Mucosa of stomach (tissue), 1 donor: ENCODE measurements around the gene EFHD1.

ENCODE experiments used
- H3K27me3 ChIP-seq: one replicate; pipeline ENCODE4 v1.7.0; 2013; ENCODE audit warnings: mild to moderate bottlenecking, low read length; ENCODE audit not compliant: control insufficient read depth, insufficient read depth
- H3K36me3 ChIP-seq: one replicate; pipeline ENCODE4 v1.7.0; 2013; ENCODE audit warnings: low read length; ENCODE audit not compliant: control insufficient read depth, insufficient read depth
- H3K4me1 ChIP-seq: one replicate; pipeline ENCODE4 v1.7.0; 2013; ENCODE audit warnings: mild to moderate bottlenecking, low read length; ENCODE audit not compliant: control insufficient read depth, insufficient read depth
- H3K4me3 ChIP-seq: one replicate; pipeline ENCODE4 v1.7.0; 2013; ENCODE audit warnings: low read length
- H3K9ac ChIP-seq: one replicate; pipeline ENCODE4 v1.7.0; 2013; ENCODE audit warnings: mild to moderate bottlenecking, low read length, moderate library complexity
- H3K9me3 ChIP-seq: one replicate; pipeline ENCODE4 v1.7.0; 2013; ENCODE audit warnings: mild to moderate bottlenecking, low read length, moderate library complexity; ENCODE audit not compliant: control insufficient read depth
- donor health status: Pancreatic carcinoma.

EFHD1 gene

DNA sequence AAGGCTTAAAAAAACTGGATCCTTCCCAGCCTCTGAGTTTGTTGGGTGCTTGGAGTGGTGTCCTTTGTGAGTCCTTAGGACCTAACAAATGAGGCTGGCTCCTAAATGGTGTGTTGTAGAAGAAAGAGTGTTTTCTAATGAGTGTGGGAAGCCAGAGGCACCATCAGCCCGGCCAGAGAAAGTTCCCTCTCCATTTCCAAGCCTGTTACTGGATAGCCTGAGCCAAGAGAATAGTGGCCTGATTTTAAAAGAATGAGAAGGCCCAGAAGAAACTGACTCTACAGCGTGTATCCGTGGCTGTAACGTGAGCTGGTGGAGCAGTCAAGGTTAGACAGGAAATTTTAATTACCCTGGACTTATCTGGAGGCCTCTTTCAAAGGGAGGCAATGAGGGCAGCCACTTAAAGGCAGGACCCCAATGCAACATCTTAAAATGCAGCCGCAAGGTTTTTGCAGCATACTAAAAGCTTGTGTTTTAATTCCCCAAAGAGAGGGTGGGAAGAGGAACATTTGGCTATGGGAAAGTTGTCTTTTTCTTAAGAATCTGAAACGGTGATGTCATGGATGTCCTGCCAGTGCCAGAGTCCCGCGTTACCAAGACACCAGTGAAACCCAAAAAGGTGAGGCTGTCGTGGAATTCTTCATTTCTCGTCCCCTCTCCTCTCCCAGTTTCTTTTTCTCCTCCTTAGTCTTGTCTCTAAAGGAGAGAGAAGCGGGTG is 4.6 kb downstream of the EFHD1 start:
- Histone ChIP-seq H3K36me3 (no peaks in the 10 kb centered on the region), H3K4me1 (peaks cover 4% of the 10 kb centered on the region), H3K4me3 (no peak overlapping the region), H3K27me3 (peaks cover 28% of the 10 kb centered on the region), H3K9ac (no peak overlapping the region), H3K9me3 (no peaks in the 10 kb centered on the region)

DNA sequence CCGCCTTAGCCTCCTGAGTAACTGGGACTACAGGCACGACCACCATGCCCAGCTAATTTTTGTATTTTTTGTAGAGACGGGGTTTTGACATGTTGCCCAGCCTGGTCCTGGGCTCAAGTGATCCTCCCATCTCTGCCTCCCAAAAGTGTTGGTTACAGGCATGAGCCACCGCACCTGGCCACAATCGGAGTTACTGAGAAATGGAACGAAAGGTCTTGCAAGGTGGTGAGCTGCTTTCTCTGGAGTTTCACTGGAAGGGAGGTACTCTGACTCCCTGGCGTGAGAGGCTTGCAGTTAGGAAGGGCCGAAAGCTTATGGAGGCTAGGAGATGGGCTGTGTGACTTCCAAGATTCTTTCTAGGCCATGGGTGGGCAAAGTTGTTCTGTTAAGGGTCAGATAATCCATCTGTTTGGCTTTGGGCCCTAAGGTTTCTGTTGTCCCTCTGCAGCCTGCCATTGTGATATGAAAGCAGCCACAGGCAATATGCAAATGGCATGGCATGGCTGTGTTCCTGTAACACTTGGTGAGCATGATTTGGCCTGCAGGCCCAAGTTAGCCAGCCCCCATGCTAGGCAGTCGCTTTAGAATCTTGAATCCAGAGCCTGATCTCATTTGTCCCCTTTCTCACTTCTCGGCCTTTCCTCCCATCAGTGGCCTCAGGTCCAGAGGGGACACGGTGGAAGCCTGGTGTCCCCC is 7.9 kb downstream of the EFHD1 start:
- Histone ChIP-seq H3K4me3 (no peak overlapping the region), H3K9ac (no peak overlapping the region), H3K36me3 (no peaks in the 10 kb centered on the region), H3K4me1 (no peaks in the 10 kb centered on the region), H3K27me3 (peaks cover 3% of the 10 kb centered on the region), H3K9me3 (no peaks in the 10 kb centered on the region)

DNA sequence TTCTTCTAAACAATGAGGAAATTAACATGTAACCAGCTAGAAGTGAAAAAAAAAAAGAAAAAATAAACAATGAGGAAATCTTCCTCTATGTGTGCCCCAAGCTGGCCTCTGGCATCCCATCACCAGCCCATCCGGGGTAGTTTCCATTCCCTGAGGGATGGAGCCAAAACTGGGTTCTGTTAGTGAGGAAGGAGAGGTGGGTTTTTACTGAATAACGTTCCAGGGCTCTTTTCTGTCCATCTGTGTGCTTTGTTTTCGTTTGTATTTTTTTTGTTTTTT is 9.7 kb downstream of the EFHD1 start:
- no peak overlapping the region for H3K4me3 ChIP-seq
- no peak overlapping the region for H3K9ac ChIP-seq
- H3K27me3 ChIP-seq, result peaks cover 3% of the 10 kb centered on the region
- no peaks in the 10 kb centered on the region for H3K9me3 ChIP-seq
- H3K36me3 ChIP-seq, result no peaks in the 10 kb centered on the region
- H3K4me1 ChIP-seq, result no peaks in the 10 kb centered on the region

GRCh38 chr2:232643813-232644347 is 10.5 kb downstream of the EFHD1 start:
- Histone ChIP-seq H3K4me1 (no peaks in the 10 kb centered on the region), H3K36me3 (no peaks in the 10 kb centered on the region), H3K9me3 (no peaks in the 10 kb centered on the region), H3K9ac (no peak overlapping the region), H3K27me3 (no peaks in the 10 kb centered on the region), H3K4me3 (no peak overlapping the region)

- no peaks in the 10 kb centered on the region for H3K36me3 ChIP-seq
- no peaks in the 10 kb centered on the region for H3K4me1 ChIP-seq
- H3K4me3 ChIP-seq, result no peak overlapping the region
- no peak overlapping the region for H3K9ac ChIP-seq
- no peaks in the 10 kb centered on the region for H3K9me3 ChIP-seq
- no peaks in the 10 kb centered on the region for H3K27me3 ChIP-seq
Measured at GRCh38 chr2:232645061-232645460, 11.7 kb downstream of the EFHD1 start.

GRCh38 chr2:232646726-232647125 is 13.3 kb downstream of the EFHD1 start:
- Histone ChIP-seq H3K9me3 (no peaks in the 10 kb centered on the region), H3K9ac (no peak overlapping the region), H3K4me1 (no peaks in the 10 kb centered on the region), H3K27me3 (peaks cover 3% of the 10 kb centered on the region), H3K4me3 (no peak overlapping the region), H3K36me3 (no peaks in the 10 kb centered on the region)

GRCh38 chr2:232647261-232647660 is 13.9 kb downstream of the EFHD1 start:
- no peak overlapping the region for H3K4me3 ChIP-seq
- no peaks in the 10 kb centered on the region for H3K36me3 ChIP-seq
- H3K9me3 ChIP-seq, result no peaks in the 10 kb centered on the region
- H3K4me1 ChIP-seq, result no peaks in the 10 kb centered on the region
- no peak overlapping the region for H3K9ac ChIP-seq
- H3K27me3 ChIP-seq, result peaks cover 3% of the 10 kb centered on the region

DNA sequence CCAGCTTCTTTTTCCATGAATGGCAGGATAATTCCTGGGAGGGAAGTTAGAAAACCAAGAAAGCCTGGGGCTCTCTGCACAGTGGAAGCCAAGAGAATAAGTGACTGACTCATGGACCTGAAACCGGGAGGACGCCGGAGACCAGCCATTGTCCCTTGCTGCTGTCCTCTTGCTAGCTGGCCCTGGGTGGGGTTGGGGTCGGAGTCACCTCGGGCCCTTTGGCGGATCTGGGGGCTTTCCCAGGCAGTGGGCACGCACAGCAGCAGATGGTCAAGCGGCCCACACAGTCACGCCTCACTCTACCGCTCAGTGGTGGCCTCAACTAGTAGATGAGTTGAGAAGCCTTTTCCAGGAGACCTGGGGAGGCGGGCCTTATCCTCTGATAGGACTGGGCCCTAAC is 15.6 kb downstream of the EFHD1 start:
- Histone ChIP-seq H3K27me3 (peaks cover 3% of the 10 kb centered on the region), H3K9me3 (no peaks in the 10 kb centered on the region), H3K9ac (no peak overlapping the region), H3K4me1 (no peaks in the 10 kb centered on the region), H3K4me3 (no peak overlapping the region), H3K36me3 (no peaks in the 10 kb centered on the region)

GRCh38 chr2:232652505-232652851 is 19.1 kb downstream of the EFHD1 start:
- H3K4me1 ChIP-seq, result no peaks in the 10 kb centered on the region
- no peaks in the 10 kb centered on the region for H3K9me3 ChIP-seq
- H3K27me3 ChIP-seq, result peaks cover 3% of the 10 kb centered on the region
- H3K9ac ChIP-seq, result no peak overlapping the region
- no peaks in the 10 kb centered on the region for H3K36me3 ChIP-seq
- H3K4me3 ChIP-seq, result no peak overlapping the region

- Histone ChIP-seq H3K4me1 (no peaks in the 10 kb centered on the region), H3K9me3 (no peaks in the 10 kb centered on the region), H3K36me3 (no peaks in the 10 kb centered on the region), H3K9ac (no peak overlapping the region), H3K4me3 (no peak overlapping the region), H3K27me3 (peaks cover 3% of the 10 kb centered on the region)
Measured at GRCh38 chr2:232653441-232653840, 20.0 kb downstream of the EFHD1 start.

- Histone ChIP-seq H3K9me3 (no peaks in the 10 kb centered on the region), H3K4me3 (no peak overlapping the region), H3K9ac (no peak overlapping the region), H3K27me3 (peaks cover 3% of the 10 kb centered on the region), H3K36me3 (no peaks in the 10 kb centered on the region), H3K4me1 (no peaks in the 10 kb centered on the region)
Measured at GRCh38 chr2:232655392-232655791, 22.0 kb downstream of the EFHD1 start.

DNA sequence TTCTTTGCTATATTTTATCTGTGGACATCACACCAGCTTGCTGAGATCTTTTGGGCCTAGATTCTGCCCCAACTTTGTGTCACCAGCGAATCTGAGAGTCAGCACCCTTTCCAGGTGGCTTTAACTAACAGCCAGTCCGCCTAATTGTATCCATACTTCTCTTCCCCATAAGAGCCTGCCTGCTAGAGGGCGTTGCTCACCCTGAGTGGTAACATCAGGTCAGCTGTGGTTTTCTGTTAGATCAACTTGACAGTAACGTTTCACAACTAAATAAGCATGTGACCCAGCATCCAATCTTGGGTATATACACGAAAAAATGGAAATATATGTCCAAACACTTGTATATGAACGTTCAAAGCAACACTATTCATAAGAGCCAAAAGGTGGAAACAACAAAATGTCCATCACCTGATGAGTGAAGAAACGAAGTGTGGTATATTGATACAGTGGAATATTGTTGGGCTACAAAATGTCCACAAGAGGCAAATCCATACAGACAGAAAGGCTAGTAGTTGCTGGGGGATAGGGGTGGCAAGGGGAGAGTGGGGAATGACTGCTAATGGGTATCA is 24.9 kb downstream of the EFHD1 start:
- no peak overlapping the region for H3K4me3 ChIP-seq
- H3K9ac ChIP-seq, result no peak overlapping the region
- H3K36me3 ChIP-seq, result no peaks in the 10 kb centered on the region
- H3K27me3 ChIP-seq, result no peaks in the 10 kb centered on the region
- H3K9me3 ChIP-seq, result no peaks in the 10 kb centered on the region
- no peaks in the 10 kb centered on the region for H3K4me1 ChIP-seq
